Caco-2 (cell line): Measurements from ENCODE around the gene CDC42BPA. TPM values are rescaled to one million over a fixed set of nuclear protein-coding genes. Genes with fewer than 3 reads are reported as not detected.

Experiments used
- BruUV-seq: library from RNA; stranded (reverse); fragments of 400-500 nt; replicated peaks from 2 replicates; lab custom pipeline; 2021; lab: Mats Ljungman, UMichigan
- CTCF ChIA-PET: fragments of 300-600 bp; sonication (Branson Sonifier 250); formaldehyde crosslinking; loops from one replicate; lab custom pipeline; 2022; ENCODE audit warnings: antibody characterized with exemption; lab: Charles Lee
- POLR2A ChIA-PET: fragments of 300-600 bp; sonication (Branson Sonifier 250); formaldehyde crosslinking; loops from one replicate; lab custom pipeline; 2022; ENCODE audit warnings: antibody characterized with exemption; lab: Charles Lee
- DNase-seq, 2 experiments: peaks; one replicate each; pipeline versions ENCODE4 v3.0.0 to v3.0.0-alpha.2; 2020 to 2022
- H3K27me3 ChIP-seq: replicated peaks from 2 replicates; pipeline ENCODE4 v1.6.0; 2011; ENCODE audit warnings: low read length; ENCODE audit not compliant: control insufficient read depth, insufficient read depth
- H3K36me3 ChIP-seq: 2 replicates; pipeline ENCODE4 v1.5.1; 2011; ENCODE audit warnings: low read length; ENCODE audit not compliant: control insufficient read depth, insufficient read depth
- H3K4me1 ChIP-seq: fragments of 250-450 bp; sonication (Bioruptor Pico); 2 replicates; pipeline ENCODE4 v1.5.1; 2020; ENCODE audit warnings: mild to moderate bottlenecking
- H3K4me3 ChIP-seq: 2 replicates; pipeline ENCODE4 v1.5.1; 2011; ENCODE audit warnings: low read depth, mild to moderate bottlenecking, control low read depth, low read length
- H3K9me3 ChIP-seq: fragments of 250-450 bp; sonication (Bioruptor Pico); 2 replicates; pipeline ENCODE4 v1.5.1; 2020; ENCODE audit warnings: mild to moderate bottlenecking, moderate library complexity
- H3K27ac Mint-ChIP-seq: one replicate; pipeline ENCODE4 v1.8.0; 2022; ENCODE audit warnings: mixed read lengths; ENCODE audit not compliant: unreplicated experiment
- H3K27me3 Mint-ChIP-seq: one replicate; pipeline ENCODE4 v1.8.0; 2022; ENCODE audit warnings: mixed read lengths; ENCODE audit not compliant: insufficient read depth, unreplicated experiment
- H3K36me3 Mint-ChIP-seq: one replicate; pipeline ENCODE4 v1.8.0; 2022; ENCODE audit warnings: mild to moderate bottlenecking, mixed read lengths; ENCODE audit not compliant: insufficient read depth, unreplicated experiment
- H3K4me1 Mint-ChIP-seq: one replicate; pipeline ENCODE4 v1.8.0; 2022; ENCODE audit warnings: low read depth, mixed read lengths; ENCODE audit not compliant: unreplicated experiment
- H3K4me3 Mint-ChIP-seq: one replicate; pipeline ENCODE4 v1.8.0; 2022; ENCODE audit warnings: mild to moderate bottlenecking, moderate library complexity, mixed read lengths; ENCODE audit not compliant: unreplicated experiment
- H3K9me3 Mint-ChIP-seq: one replicate; pipeline ENCODE4 v1.8.0; 2022; ENCODE audit warnings: mixed read lengths; ENCODE audit not compliant: unreplicated experiment
- intact Hi-C: fragments of 100-400 bp; cut with micrococcal nuclease; formaldehyde crosslinking; loops from one replicate; pipeline ENCODE4 v1.10.0; 2022; ENCODE audit not compliant: unreplicated experiment
- total RNA-seq: library from RNA; stranded (reverse); gene quantifications from 2 replicates; pipeline ENCODE4 v1.2.3, GENCODE V29; 2022
- TF ChIP-seq, protein P1 (sequence below), 2 experiments: fragments of 200-600 bp in 1 of 2; IDR thresholded peaks; 1 replicate in 1 of 2; 2 replicates in 1 of 2; pipeline versions ENCODE4 v1.5.1 to v1.8.0; 2011 to 2022; ENCODE audit warnings: antibody characterized with exemption in 1 of 2, control low read depth in 1 of 2, inconsistent platforms in 1 of 2, low read depth in 1 of 2, low read length in 1 of 2, mild to moderate bottlenecking in 1 of 2, moderate library complexity in 1 of 2; ENCODE audit not compliant: insufficient read depth in 1 of 2, severe bottlenecking in 1 of 2, unreplicated experiment in 1 of 2

The CDC42BPA gene
- total RNA-seq, 1 experiment from 2014 or later, result 38.3 TPM

DNA sequence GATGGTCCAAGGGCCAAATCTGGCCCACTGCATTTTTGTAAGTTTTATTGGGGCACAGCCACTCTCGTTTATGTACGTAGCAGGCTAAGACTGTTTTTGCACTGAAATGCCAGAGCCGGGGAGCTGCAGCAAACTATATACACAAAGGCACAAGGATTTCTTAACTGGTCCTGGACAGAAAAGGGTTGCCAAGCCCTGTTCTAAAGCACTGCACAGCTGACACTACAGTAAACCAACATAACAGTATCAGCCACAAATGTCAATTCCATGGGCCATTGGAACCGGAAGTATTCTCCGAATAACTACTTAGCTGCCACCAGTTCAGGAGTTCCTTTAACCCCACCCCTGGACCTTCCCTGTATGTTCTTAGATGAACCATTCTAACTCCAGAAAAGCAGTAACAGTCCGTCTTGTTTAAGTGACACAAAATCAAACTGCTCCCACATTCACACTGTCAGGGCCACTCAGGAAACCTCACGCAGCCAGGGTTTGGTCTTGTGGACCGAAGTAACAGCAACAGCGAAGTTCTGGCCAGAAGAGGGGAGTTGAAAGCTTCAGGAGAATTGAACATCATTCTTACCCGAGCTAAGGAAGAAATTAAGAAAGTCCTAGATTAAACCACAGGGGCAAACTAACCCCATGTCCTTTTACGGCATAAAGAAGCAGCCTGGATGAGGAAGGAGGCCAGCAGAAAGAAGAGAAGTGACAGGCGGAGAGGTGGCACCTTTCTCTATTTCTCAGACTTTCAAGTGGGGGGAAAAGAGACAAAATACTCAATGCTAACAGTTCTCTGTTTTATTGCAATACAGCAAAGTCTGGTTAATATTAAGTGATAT, 329.0 kb downstream of the CDC42BPA start:
- DNase-seq, result no peak
- ChIA-PET CTCF (no interaction called here), POLR2A (no interaction called here)
- Mint-ChIP-seq H3K36me3 (peaks cover 33% of the 10 kb centered on the region), H3K9me3 (no peaks in the 10 kb centered on the region), H3K27me3 (no peaks in the 10 kb centered on the region), H3K4me1 (peaks cover 13% of the 10 kb centered on the region), H3K27ac (peak overlapping the region; percentile 18), H3K4me3 (no peak overlapping the region)
- Histone ChIP-seq H3K36me3 (peaks cover 1% of the 10 kb centered on the region), H3K4me3 (no peak overlapping the region), H3K4me1 (peaks cover 8% of the 10 kb centered on the region), H3K9me3 (no peaks in the 10 kb centered on the region), H3K27me3 (no peaks in the 10 kb centered on the region)
- TF ChIP-seq, protein P1, sequence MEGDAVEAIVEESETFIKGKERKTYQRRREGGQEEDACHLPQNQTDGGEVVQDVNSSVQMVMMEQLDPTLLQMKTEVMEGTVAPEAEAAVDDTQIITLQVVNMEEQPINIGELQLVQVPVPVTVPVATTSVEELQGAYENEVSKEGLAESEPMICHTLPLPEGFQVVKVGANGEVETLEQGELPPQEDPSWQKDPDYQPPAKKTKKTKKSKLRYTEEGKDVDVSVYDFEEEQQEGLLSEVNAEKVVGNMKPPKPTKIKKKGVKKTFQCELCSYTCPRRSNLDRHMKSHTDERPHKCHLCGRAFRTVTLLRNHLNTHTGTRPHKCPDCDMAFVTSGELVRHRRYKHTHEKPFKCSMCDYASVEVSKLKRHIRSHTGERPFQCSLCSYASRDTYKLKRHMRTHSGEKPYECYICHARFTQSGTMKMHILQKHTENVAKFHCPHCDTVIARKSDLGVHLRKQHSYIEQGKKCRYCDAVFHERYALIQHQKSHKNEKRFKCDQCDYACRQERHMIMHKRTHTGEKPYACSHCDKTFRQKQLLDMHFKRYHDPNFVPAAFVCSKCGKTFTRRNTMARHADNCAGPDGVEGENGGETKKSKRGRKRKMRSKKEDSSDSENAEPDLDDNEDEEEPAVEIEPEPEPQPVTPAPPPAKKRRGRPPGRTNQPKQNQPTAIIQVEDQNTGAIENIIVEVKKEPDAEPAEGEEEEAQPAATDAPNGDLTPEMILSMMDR (IDR thresholded peaks at IDR 0.05; ENCODE audit: insufficient read depth in 1 of 2, low read depth in 1 of 2, low read length in 1 of 2, severe bottlenecking in 1 of 2, unreplicated experiment in 1 of 2), result no peak
- intact Hi-C loops, result loop anchor here (5.0 kb wide), 1 partner anchor 42 kb away; no protein-coding TSS in a partner anchor
- BruUV-seq, result no TSS peak

DNA sequence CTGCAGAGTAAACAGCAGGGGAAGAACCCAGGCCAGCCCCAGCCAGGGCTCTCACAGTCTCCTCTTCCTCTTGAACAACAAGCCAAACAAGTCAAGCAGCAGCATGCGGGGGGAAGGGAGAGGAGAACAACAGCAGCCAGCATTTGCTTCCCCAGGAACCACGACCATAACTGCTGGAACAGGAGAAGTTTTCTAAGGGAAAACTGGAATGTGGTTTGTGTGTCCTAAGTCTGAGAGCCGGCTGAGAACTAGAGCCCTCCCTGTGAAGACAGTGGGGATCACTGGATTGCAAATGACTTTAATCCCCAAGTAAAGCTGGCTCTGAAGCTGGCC, 330.0 kb downstream of the CDC42BPA start:
- peak in 1 of 2 experiments; percentile 44 for DNase-seq
- no peaks in the 10 kb centered on the region for H3K27me3 Mint-ChIP-seq
- peaks cover 43% of the 10 kb centered on the region for H3K36me3 Mint-ChIP-seq
- H3K4me3 Mint-ChIP-seq, result no peak overlapping the region
- H3K9me3 Mint-ChIP-seq, result no peaks in the 10 kb centered on the region
- H3K27ac Mint-ChIP-seq, result peak overlapping the region; percentile 19
- H3K27me3 ChIP-seq, result no peaks in the 10 kb centered on the region
- H3K4me3 ChIP-seq, result no peak overlapping the region
- CTCF ChIA-PET, result no interaction called here
- peaks cover 8% of the 10 kb centered on the region for H3K4me1 ChIP-seq
- H3K36me3 ChIP-seq, result peaks cover 1% of the 10 kb centered on the region
- intact Hi-C loops, result loop anchor here (5.0 kb wide), 1 partner anchor 41 kb away; no protein-coding TSS in a partner anchor
- peaks cover 13% of the 10 kb centered on the region for H3K4me1 Mint-ChIP-seq
- H3K9me3 ChIP-seq, result no peaks in the 10 kb centered on the region
- TF ChIP-seq, protein P1 (IDR thresholded peaks at IDR 0.05; ENCODE audit: insufficient read depth in 1 of 2, low read depth in 1 of 2, low read length in 1 of 2, severe bottlenecking in 1 of 2, unreplicated experiment in 1 of 2), result no peak
- POLR2A ChIA-PET, result no interaction called here
- no TSS peak for BruUV-seq

DNA sequence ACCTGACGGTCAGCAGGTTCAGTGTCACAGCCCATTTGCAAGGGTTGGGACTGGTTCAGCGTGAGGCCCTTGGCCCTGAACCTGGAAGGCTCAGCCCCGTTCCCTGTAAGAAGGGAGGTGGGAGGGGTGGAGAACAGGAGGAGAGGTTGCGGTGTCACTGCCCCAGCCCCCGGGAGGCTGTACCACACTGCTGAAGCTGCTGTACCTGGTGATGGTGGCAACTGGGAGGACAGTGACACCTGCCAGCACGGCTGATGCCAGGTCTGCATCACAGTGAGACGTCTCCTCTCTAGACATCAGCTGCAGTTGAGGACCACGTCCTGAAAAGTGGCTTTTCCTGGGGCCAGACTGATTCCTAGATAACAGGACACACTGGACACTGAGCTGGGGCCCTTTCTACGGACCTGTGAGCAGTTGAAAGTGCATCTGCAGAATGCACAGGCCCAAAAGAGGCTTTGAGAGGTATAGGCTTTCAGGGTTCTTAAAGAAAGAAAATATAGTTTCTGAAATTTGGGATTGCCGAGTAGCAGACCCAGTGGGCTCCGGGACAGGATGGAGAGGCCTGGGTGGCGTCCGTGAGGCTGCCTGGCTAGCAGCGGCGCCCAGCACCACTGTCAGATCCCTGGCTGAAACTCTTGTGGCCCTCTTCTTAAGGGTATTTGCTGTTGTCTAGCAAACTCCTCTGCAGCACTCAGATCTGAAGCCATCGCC, 330.5 kb downstream of the CDC42BPA start:
- Histone ChIP-seq H3K36me3 (peaks cover 1% of the 10 kb centered on the region), H3K27me3 (no peaks in the 10 kb centered on the region), H3K4me3 (no peak overlapping the region), H3K4me1 (peaks cover 8% of the 10 kb centered on the region), H3K9me3 (no peaks in the 10 kb centered on the region)
- Mint-ChIP-seq H3K4me1 (peaks cover 13% of the 10 kb centered on the region), H3K27ac (peak overlapping the region; percentile 19), H3K4me3 (no peak overlapping the region), H3K36me3 (peaks cover 48% of the 10 kb centered on the region), H3K27me3 (no peaks in the 10 kb centered on the region), H3K9me3 (no peaks in the 10 kb centered on the region)
- TF ChIP-seq, protein P1 (IDR thresholded peaks at IDR 0.05; ENCODE audit: insufficient read depth in 1 of 2, low read depth in 1 of 2, low read length in 1 of 2, severe bottlenecking in 1 of 2, unreplicated experiment in 1 of 2), result no peak
- intact Hi-C loops, result loop anchor here (5.0 kb wide), 1 partner anchor 40 kb away; no protein-coding TSS in a partner anchor
- DNase-seq, result no peak
- BruUV-seq, result no TSS peak
- ChIA-PET POLR2A (no interaction called here), CTCF (no interaction called here)
